Measurements from ENCODE around the gene EXOC2.

DNA sequence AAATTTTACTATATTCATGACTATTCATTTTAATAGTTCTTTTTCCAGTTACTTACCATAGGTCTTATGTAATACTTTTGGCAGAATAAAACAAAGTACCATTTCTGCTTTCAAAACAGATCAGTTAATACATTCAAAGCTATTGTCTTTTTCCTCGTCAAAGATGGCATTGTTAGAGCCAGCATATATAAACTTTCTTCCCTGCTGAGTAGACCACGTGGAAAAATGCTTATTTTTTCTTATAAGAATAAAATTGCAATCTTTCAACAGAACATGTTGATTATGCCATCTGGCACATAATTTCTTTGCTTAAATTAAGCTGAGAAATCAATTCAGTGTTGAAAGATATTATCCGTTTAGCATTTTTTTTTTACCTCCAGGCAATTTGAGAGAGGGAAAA lies 34.9 kb upstream of the EXOC2 start:
- TF ChIP-seq, protein P1, sequence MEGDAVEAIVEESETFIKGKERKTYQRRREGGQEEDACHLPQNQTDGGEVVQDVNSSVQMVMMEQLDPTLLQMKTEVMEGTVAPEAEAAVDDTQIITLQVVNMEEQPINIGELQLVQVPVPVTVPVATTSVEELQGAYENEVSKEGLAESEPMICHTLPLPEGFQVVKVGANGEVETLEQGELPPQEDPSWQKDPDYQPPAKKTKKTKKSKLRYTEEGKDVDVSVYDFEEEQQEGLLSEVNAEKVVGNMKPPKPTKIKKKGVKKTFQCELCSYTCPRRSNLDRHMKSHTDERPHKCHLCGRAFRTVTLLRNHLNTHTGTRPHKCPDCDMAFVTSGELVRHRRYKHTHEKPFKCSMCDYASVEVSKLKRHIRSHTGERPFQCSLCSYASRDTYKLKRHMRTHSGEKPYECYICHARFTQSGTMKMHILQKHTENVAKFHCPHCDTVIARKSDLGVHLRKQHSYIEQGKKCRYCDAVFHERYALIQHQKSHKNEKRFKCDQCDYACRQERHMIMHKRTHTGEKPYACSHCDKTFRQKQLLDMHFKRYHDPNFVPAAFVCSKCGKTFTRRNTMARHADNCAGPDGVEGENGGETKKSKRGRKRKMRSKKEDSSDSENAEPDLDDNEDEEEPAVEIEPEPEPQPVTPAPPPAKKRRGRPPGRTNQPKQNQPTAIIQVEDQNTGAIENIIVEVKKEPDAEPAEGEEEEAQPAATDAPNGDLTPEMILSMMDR (IDR thresholded peaks at IDR 0.05) = no peak
- TF ChIP-seq POLR2A (IDR thresholded peaks at IDR 0.05) = no peak
- no peak for TF ChIP-seq POLR2AphosphoS5 (IDR thresholded peaks at IDR 0.05)
- TF ChIP-seq EP300 (IDR thresholded peaks at IDR 0.05; ENCODE audit: low read depth) = no peak

Measured in transverse colon (tissue), 4 donors.